ENCODE measurements around the gene TRIP4.

GRCh38 chr15:64389036-64389435 lies 1.4 kb downstream of the TRIP4 start:
- TF ChIP-seq TAF1 (IDR thresholded peaks at IDR 0.05; ENCODE audit: low read depth) (no peak), MAX (IDR thresholded peaks at IDR 0.05) (no peak)

Data from Ishikawa (cell line).